ENCODE measurements around the gene ECI1.
"Not testable (repeated sequence)": the region's sequence is repeated elsewhere in the genome, so short reads cannot be mapped to it uniquely, and the experiment has no call there.

Gene ECI1

GRCh38 chr16:2278956-2279800 is 27.8 kb upstream of the ECI1 start:
- no peak for DNase-seq (ENCODE audit: low read depth)

DNA sequence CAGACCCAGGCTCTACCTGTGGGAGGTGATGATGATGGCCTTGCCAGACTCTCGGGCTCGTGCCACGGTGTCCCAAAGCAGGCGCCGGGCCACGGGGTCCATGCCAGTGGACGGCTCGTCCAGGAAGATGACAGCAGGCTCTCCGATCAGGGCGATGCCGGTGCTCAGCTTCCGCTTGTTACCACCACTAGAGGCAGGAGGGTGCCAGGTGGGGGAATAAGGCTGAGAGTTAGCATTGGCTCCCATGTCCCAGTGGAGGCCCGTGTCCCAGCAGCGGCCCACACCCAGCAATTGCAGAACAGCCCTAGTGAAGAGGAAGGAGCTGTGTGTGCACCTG is 26.9 kb upstream of the ECI1 start:
- DNase-seq (ENCODE audit: low read depth) = no peak

DNA sequence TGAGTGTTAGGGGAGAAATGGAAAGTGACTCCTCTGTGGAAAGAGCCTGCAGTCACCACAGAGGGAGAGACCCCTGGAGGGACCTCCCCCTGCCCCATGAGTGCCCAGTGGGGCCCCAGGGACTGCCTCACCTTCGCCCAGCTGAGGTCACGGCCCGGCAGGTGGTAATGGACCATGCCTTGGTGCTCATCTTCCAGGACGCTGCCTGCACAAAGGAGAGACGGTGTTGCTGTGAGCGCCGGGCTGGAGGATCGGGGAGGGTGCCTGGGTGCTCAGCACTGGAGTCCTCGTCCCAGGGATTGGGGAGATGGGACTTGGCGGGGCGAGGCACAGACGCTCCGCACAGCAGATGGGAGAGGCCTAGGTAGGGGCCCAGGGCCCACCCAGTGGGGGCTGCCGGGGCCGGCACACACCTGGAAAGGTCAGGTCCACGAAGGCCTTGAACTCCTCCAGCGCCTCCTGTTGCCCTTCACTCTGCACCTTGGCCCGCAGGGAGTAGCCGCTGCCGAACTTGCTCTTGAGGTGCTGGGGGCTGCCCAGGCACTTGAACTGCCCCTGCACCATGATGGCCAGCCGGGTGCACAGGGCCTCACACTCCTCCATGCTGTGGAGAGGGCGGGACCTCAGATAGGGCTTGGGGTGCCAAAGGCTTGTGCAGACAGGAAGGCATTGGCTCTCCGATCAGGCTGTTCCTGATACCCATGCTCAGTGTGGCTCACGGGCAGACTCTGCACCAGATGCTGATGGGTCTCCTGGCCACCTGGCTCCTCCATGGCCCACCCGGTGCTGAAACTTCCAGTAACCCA is 26.3 kb upstream of the ECI1 start:
- no peak for DNase-seq (ENCODE audit: low read depth)

- no peak for DNase-seq (ENCODE audit: low read depth)
These were observed 25.2 kb upstream of the ECI1 start for GRCh38 chr16:2276368-2277195.

DNA sequence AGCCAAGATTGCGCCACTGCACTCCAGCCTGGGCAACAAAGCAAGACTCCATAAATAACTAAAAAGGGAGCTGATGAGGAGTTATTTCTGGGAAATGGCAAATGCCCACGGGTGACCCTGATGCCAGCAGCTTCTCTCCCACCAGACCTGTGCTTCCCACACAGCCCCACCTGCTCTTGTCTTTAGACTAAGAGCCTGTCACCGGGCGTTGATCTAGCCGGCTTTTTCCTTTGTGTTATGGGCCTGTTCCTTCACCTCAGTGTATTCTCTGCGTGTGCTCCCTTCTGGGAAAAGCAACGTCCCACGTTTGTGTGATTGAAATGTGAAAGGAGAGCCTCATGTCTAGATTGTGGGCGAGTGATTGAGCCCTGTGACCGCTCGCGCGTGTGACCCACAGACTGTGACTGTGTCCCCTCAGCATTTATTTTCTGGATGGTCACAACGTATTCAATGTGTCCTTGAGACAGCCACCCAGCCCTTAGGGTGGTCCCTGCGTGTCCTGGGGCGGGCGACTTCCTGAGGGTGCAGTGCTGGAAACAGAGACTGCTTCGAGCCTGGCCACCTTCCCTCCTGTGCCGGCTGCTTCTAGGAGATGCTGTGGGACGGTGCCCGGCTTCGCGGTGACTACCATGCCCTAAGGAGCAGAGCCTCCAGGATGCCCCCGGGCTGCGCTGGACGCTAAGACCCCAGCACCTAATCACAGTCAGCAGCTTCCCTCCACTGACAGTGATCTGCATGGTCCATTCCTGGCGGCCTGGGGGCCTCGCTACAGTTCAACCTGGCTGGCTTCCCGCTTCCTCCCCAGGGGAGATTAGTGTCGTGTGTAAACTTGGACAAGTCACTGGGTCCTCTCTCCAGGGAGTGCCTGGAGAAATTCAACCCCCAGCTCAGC is 24.3 kb upstream of the ECI1 start:
- DNase-seq (ENCODE audit: low read depth) = no peak

DNA sequence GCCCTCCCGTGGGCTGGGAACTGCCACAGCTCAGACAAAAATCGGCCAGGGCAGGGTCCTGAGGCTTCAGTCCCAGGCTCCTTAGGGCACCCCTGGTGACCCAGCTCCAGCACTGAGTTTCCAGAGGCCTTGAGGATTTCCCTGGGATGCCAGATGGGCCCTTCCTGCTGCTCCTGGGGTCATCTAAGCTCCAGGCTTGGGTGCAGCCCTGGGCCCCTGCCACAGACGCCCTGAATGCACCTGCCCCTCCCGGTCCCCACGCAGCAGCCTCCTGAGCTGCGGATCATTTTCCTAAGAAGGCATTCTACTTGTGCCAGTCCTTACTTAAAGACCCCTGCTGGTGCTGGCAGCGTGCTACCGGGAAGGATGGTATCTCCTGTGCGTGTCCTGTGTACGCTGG is 22.5 kb upstream of the ECI1 start:
- DNase-seq (ENCODE audit: low read depth) = no peak

GRCh38 chr16:2273484-2273883 is 22.1 kb upstream of the ECI1 start:
- DNase-seq (ENCODE audit: low read depth) = no peak

DNA sequence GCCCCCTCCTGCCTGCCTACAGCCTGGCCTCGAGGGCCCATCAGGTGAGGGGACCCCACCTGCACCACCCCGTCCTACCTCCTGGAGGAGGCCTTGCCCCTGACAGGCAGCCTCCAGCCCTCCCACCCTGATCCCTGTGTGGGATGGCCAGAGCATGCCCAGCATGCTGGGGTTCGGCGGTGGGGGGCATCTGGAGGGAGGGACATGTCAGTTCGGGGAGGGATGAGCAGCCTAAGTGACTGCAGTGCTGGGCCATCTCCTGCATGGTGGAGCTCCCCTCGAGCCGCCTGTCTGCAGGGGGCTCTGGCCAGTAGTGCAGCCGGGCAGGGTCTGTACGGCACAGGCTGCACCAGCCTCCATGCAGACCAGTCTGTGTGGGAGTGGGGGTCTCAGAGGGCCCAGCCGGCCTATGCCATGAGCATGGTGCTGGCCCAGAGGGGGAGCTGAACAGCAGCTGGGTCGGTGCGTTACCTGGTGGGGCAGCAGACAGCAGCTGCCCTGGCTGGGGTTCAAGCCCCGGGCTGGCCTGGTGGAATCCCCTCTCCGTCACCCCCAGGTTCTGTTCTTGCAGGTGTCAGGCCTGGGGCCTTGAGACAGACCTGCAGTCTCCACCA is 20.6 kb upstream of the ECI1 start:
- no peak for DNase-seq (ENCODE audit: low read depth)

- no peak for DNase-seq (ENCODE audit: low read depth)
These were observed 19.4 kb upstream of the ECI1 start for GRCh38 chr16:2270588-2271470.

DNA sequence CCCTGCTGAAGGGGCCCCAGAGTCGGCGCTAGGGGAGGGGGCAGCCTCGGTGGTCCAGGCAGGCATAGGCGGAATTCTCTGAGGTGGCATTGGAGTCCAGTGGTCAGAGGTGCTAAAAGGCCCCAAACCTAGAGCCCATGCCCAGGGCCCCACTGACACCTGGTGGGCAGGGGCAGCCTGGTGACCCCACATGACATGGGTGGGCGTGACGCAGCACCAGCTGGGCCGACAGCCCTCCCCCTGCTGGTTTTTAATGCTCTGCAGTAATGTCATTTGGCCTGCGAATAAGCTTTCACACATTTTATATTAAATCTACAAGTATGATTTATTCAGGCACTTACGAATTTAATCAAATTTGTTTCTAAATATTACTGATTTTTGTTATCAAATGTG is 18.7 kb upstream of the ECI1 start:
- DNase-seq (ENCODE audit: low read depth) = no peak

GRCh38 chr16:2267913-2268666 is 16.7 kb upstream of the ECI1 start, which contains the start of gene RNPS1:
RNPS1 (minus strand) TSS chr16:2268126; CDS start chr16:2264643, 3,483 bp downstream.
- DNase-seq (ENCODE audit: low read depth) = peak; percentile 56

GRCh38 chr16:2267505-2267912 is 16.1 kb upstream of the ECI1 start:
- DNase-seq (ENCODE audit: low read depth) = not testable (repeated sequence)

GRCh38 chr16:2266887-2267286 is 15.5 kb upstream of the ECI1 start:
- not testable (repeated sequence) for DNase-seq (ENCODE audit: low read depth)

DNA sequence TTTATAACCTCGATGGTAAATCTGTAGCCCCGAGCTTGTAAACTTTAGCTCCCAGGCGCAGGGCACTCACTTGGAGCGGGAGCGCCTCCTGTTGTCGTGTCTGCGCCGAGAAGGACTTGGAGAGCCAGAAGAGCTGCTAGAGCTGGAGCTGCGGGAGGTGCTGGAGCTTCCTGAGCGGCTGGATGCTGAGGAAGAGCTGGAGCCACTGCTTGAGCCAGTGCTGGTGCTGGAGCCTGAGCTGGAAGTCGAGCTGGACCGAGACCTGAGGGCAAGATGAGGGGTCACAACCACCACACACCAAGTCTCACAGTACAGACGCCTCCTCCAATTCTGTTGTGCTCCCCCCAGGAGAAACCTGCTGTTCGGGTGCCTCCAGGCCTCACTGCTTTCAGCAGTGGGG is 11.6 kb upstream of the ECI1 start:
- not testable (repeated sequence) for DNase-seq (ENCODE audit: low read depth)

- no peak for DNase-seq (ENCODE audit: low read depth)
These were observed 8.9 kb upstream of the ECI1 start for GRCh38 chr16:2260250-2260649.

DNA sequence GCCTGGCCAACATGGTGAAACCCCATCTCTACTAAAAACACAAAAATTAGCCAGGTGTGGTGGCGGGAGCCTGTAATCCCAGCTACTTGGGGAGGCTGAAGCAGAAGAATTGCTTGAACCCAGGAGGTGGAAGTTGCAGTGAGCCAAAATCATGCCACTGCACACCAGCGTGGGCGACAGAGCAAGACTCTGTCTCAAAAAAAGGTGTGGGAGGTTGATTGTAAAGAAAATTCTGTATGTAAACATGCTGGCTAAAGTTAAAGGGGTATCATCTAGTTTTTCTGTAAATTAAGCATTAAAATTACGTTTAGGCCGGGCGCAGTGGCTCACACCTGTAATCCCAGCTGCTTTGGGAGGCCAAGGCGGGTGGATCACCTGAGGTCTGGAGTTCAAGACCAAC is 7.1 kb upstream of the ECI1 start:
- not testable (repeated sequence) for DNase-seq (ENCODE audit: low read depth)

- no peak for DNase-seq (ENCODE audit: low read depth)
These were observed 6.3 kb upstream of the ECI1 start for GRCh38 chr16:2257726-2258125.

DNA sequence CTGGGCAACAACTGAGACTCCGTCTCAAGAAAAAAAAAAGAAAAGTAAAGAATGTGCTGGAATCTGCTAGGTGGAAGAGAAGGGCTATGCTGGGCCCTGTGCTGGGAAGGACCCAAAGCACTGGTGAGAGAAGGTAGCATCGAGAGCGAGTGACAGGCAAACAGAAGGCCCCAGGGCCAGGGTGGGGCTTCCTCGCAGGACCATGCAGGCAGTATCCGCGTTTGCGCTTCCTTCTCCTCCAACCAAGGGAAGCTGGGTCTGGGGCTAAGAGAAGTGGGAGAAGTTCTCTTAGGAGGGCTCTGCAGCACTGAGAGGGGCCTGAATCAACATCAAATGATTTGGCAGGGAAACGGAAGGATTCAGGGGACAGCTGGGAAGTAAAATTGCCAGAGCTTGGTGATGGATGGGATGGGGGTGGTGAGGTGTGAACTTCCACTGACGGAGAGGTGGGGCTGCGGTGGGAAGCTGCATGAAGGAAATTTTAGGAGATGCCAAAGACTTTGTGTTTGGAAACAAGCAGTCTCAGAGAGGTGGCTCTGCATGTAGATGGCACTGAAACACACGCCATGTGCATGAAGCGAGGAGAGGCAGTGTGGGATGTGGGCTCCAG is 5.2 kb upstream of the ECI1 start:
- no peak for DNase-seq (ENCODE audit: low read depth)

- DNase-seq (ENCODE audit: low read depth) = no peak
These were observed 1.9 kb upstream of the ECI1 start for GRCh38 chr16:2253293-2253692.
